ENCODE data around the gene ITGA1. TPM values are rescaled to one million over a fixed set of nuclear protein-coding genes. Genes with fewer than 3 reads are reported as not detected.

Gene ITGA1
- total and polyA plus RNA-seq, 2 donors (not counting 1 experiment from before 2014, with no cell fraction given), result 0.74 TPM; not detected in 1

GRCh38 chr5:52945040-52945439, 157.3 kb downstream of the ITGA1 start:
- peak overlapping the region in 1 of 5 experiments; percentile 16 for H3K4me3 ChIP-seq (ENCODE audit: control extremely low read depth in 1 of 5, extremely low read depth in 1 of 5, insufficient read depth in 1 of 5, low read depth in 2 of 5, low read length in 4 of 5)
- H3K9ac ChIP-seq (ENCODE audit: low read length), result peak overlapping the region; percentile 16
- peak overlapping the region; percentile 34 for H2AFZ ChIP-seq (ENCODE audit: insufficient read depth, low read depth, low read length, poor library complexity, severe bottlenecking)
- H3K9me3 ChIP-seq (ENCODE audit: control extremely low read depth in 1 of 3, control insufficient read depth in 2 of 3, insufficient read depth in 1 of 3, low read length in 2 of 3), result peaks cover 0 to 6% (median 0%) of the 10 kb centered on the region in 3 donors
- WGBS (ENCODE audit: insufficient coverage), result no CpG with 5 or more reads among the region's 4 CpGs
- H3K4me1 ChIP-seq (ENCODE audit: control insufficient read depth in 2 of 2, insufficient read depth in 2 of 2, low read length in 2 of 2), result no peaks in the 10 kb centered on the region
- H3K36me3 ChIP-seq (replicated peaks in 1 of 2; ENCODE audit: control extremely low read depth in 1 of 2, control insufficient read depth in 1 of 2, extremely low read depth in 1 of 2, insufficient read depth in 2 of 2, low read length in 1 of 2), result no peaks in the 10 kb centered on the region
- no peaks in the 10 kb centered on the region for H4K20me1 ChIP-seq (ENCODE audit: control insufficient read depth, insufficient read depth, low read length, poor library complexity, severe bottlenecking)
- no peaks in the 10 kb centered on the region for H3K79me2 ChIP-seq (ENCODE audit: control insufficient read depth, insufficient read depth, low read length)
- CTCF ChIA-PET, result no interaction called here
- DNase-seq (no peak), ATAC-seq (ENCODE audit: low read depth) (no peak)
- POLR2A ChIA-PET, result no interaction called here
- no peak overlapping the region for H3K27ac ChIP-seq (ENCODE audit: low read length in 2 of 2)
- peak overlapping the region; percentile 38 for H3K4me2 ChIP-seq (replicated peaks; ENCODE audit: low read depth, low read length, poor library complexity, severe bottlenecking)
- H3K27me3 Mint-ChIP-seq, result peaks cover 10% of the 10 kb centered on the region
- H3K9me3 Mint-ChIP-seq (ENCODE audit: insufficient read depth), result no peaks in the 10 kb centered on the region
- no peak overlapping the region for H3K27ac Mint-ChIP-seq
- peaks cover 10% of the 10 kb centered on the region for H3K4me1 Mint-ChIP-seq
- no peak for TF ChIP-seq EZH2 (IDR thresholded peaks at IDR 0.05; ENCODE audit: borderline replicate concordance, insufficient read depth, low read depth, low read length, poor library complexity, severe bottlenecking)
- TF ChIP-seq CTCF (IDR thresholded peaks at IDR 0.05), result no peak
- intact Hi-C loops (cut with micrococcal nuclease), result no loop called here
- peaks cover 0 to 5% (median 0%) of the 10 kb centered on the region in 4 experiments for H3K27me3 ChIP-seq (replicated peaks in 1 of 4; ENCODE audit: control extremely low read depth in 1 of 4, control insufficient read depth in 3 of 4, insufficient read depth in 4 of 4, low read length in 3 of 4)
- peak overlapping the region; percentile 70 for H3K4me3 Mint-ChIP-seq

GRCh38 chr5:52947208-52947607, 159.5 kb downstream of the ITGA1 start:
- no peaks in the 10 kb centered on the region for H4K20me1 ChIP-seq (ENCODE audit: control insufficient read depth, insufficient read depth, low read length, poor library complexity, severe bottlenecking)
- no peaks in the 10 kb centered on the region for H3K79me2 ChIP-seq (ENCODE audit: control insufficient read depth, insufficient read depth, low read length)
- peaks cover 0 to 5% (median 0%) of the 10 kb centered on the region in 4 experiments for H3K27me3 ChIP-seq (replicated peaks in 1 of 4; ENCODE audit: control extremely low read depth in 1 of 4, control insufficient read depth in 3 of 4, insufficient read depth in 4 of 4, low read length in 3 of 4)
- no peak for TF ChIP-seq CTCF (IDR thresholded peaks at IDR 0.05)
- no peak for TF ChIP-seq EZH2 (IDR thresholded peaks at IDR 0.05; ENCODE audit: borderline replicate concordance, insufficient read depth, low read depth, low read length, poor library complexity, severe bottlenecking)
- ChIA-PET POLR2A (no interaction called here), CTCF (no interaction called here)
- Mint-ChIP-seq H3K4me3 (no peak overlapping the region), H3K27me3 (peaks cover 10% of the 10 kb centered on the region), H3K27ac (no peak overlapping the region), H3K4me1 (peaks cover 10% of the 10 kb centered on the region), H3K9me3 (ENCODE audit: insufficient read depth) (no peaks in the 10 kb centered on the region)
- H3K9ac ChIP-seq (ENCODE audit: low read length), result no peak overlapping the region
- intact Hi-C loops (cut with micrococcal nuclease), result no loop called here
- H3K4me2 ChIP-seq (replicated peaks; ENCODE audit: low read depth, low read length, poor library complexity, severe bottlenecking), result no peak overlapping the region
- DNase-seq, result no peak
- H2AFZ ChIP-seq (ENCODE audit: insufficient read depth, low read depth, low read length, poor library complexity, severe bottlenecking), result no peak overlapping the region
- no peak overlapping the region for H3K4me3 ChIP-seq (ENCODE audit: control extremely low read depth in 1 of 5, extremely low read depth in 1 of 5, insufficient read depth in 1 of 5, low read depth in 2 of 5, low read length in 4 of 5)
- H3K4me1 ChIP-seq (ENCODE audit: control insufficient read depth in 2 of 2, insufficient read depth in 2 of 2, low read length in 2 of 2), result no peaks in the 10 kb centered on the region
- no peak for ATAC-seq (ENCODE audit: low read depth)
- H3K27ac ChIP-seq (ENCODE audit: low read length in 2 of 2), result no peak overlapping the region
- WGBS (ENCODE audit: insufficient coverage), result no CpG with 5 or more reads among the region's 4 CpGs
- H3K9me3 ChIP-seq (ENCODE audit: control extremely low read depth in 1 of 3, control insufficient read depth in 2 of 3, insufficient read depth in 1 of 3, low read length in 2 of 3), result peaks cover 0 to 6% (median 0%) of the 10 kb centered on the region in 3 donors
- no peaks in the 10 kb centered on the region for H3K36me3 ChIP-seq (replicated peaks in 1 of 2; ENCODE audit: control extremely low read depth in 1 of 2, control insufficient read depth in 1 of 2, extremely low read depth in 1 of 2, insufficient read depth in 2 of 2, low read length in 1 of 2)

All from B cell (primary cell).